Sigmoid colon (tissue), 7 donors: ENCODE data around the gene TCP11. TPM values are rescaled to one million over a fixed set of nuclear protein-coding genes. Genes with fewer than 3 reads are reported as not detected.

ENCODE experiments used
- DNase-seq: peaks from one replicate; pipeline ENCODE4 v3.0.0-alpha.2; 2019
- H3K27ac ChIP-seq, 4 donors: fragments of 200-600 bp; sonication (generic); one replicate each; pipeline ENCODE4 v1.5.1; 2016 to 2019; ENCODE audit warnings: mild to moderate bottlenecking in 1 of 4
- H3K27me3 ChIP-seq, 3 donors: fragments of 200-600 bp; sonication (generic); one replicate each; pipeline ENCODE4 v1.5.1; 2019; ENCODE audit warnings: mild to moderate bottlenecking in 1 of 3
- H3K36me3 ChIP-seq, 4 donors: fragments of 200-600 bp; sonication (generic); one replicate each; pipeline ENCODE4 v1.5.1; 2016 to 2019
- H3K4me1 ChIP-seq, 4 donors: fragments of 200-600 bp; sonication (generic); one replicate each; pipeline ENCODE4 v1.5.1; 2017 to 2019
- H3K4me3 ChIP-seq, 4 donors: fragments of 200-600 bp; sonication (generic); one replicate each; pipeline ENCODE4 v1.5.1; 2017 to 2019; ENCODE audit warnings: mild to moderate bottlenecking in 2 of 4, moderate library complexity in 1 of 4
- H3K9me3 ChIP-seq, 4 donors: fragments of 200-600 bp in 3 of 4; sonication (generic) in 3 of 4; one replicate each; pipeline versions ENCODE4 v1.5.1 to v1.6.1; 2013 to 2019
- EP300 ChIP-seq, 4 donors: sonication (generic); formaldehyde crosslinking; IDR thresholded peaks; one replicate each; pipeline ENCODE4 v1.6.1; 2017; ENCODE audit warnings: antibody characterized with exemption in 4 of 4
- POLR2A ChIP-seq, 2 donors: fragments of 450-650 bp; IDR thresholded peaks; one replicate each; pipeline ENCODE4 v1.6.1; 2016; ENCODE audit warnings: antibody characterized with exemption in 2 of 2, mild to moderate bottlenecking in 2 of 2, moderate library complexity in 2 of 2
- POLR2AphosphoS5 ChIP-seq, 4 donors: sonication (generic); formaldehyde crosslinking; IDR thresholded peaks; one replicate each; pipeline ENCODE4 v1.6.1; 2017; ENCODE audit warnings: antibody characterized with exemption in 4 of 4
- WGBS, 2 donors: extraction: QIAGEN DNeasy Blood & Tissue Kit; methylation state at CpG; one replicate each; pipeline ENCODE4 v1.1.7; 2013; 5-methylcytosine and 5-hydroxymethylcytosine counted together
- intact Hi-C: fragments of 100-400 bp; cut with DNase I; formaldehyde crosslinking; loops from one replicate; pipeline ENCODE4 v1.15.1; 2023
- polyA plus RNA-seq, 3 donors: library from polyadenylated mRNA; stranded (reverse); fragments of 200-250 nt; gene quantifications; one replicate each; pipeline ENCODE4 v1.2.3, GENCODE V29; 2013
- small RNA-seq, 3 donors: library from RNA; depleted of rRNA; stranded (forward); fragments of <200 nt; gene quantifications; one replicate each; pipeline ENCODE3, GENCODE V24; 2016
- total RNA-seq, 4 donors: library from RNA; depleted of rRNA; stranded (reverse); fragments of >200 nt; gene quantifications; one replicate each; pipeline ENCODE4 v1.1.0, GENCODE V29; 2016
- TF ChIP-seq, protein P1 (sequence below), 4 experiments: fragments of 450-650 bp in 3 of 4; fragments of 200-600 bp in 1 of 4; IDR thresholded peaks; one replicate each; pipeline ENCODE4 v1.5.1; 2016 to 2019; ENCODE audit warnings: antibody characterized with exemption in 4 of 4, mild to moderate bottlenecking in 3 of 4, moderate library complexity in 2 of 4
- donor health status: healthy with polysubstance abuse.
- donor health status: Bipolar disorder and iron deficiency.
- donor health status: healthy.

Gene TCP11
- total and polyA plus RNA-seq, 7 donors, result 0.66 TPM; not detected in 6

DNA sequence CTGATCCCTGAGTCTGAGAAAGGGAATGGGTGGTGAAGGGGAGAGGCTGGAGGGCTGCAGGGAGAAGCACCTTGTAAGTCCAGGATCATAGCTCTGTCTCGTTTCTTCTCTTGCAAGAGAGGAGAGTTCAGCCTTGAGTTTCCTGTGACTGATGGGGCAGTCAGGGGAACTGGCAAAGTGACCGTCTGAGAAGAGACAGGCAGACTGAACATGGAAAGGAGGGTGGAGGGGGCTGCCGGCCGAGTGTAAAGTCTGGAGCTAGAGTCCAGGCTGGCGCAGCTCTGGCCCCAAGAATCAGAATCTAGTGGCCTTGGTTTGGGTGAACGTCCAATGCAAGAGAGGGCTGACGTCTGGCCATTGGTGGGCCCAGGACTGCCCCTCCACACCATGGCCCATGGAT is 72.5 kb downstream of the TCP11 start:
- no peak for DNase-seq
- 90 to 92% methylated on average over 7 of the region's 7 CpGs for WGBS, 2 donors
- intact Hi-C loops, result loop anchor here (10.0 kb wide), 1 partner anchor 66 kb away; no protein-coding TSS in a partner anchor

DNA sequence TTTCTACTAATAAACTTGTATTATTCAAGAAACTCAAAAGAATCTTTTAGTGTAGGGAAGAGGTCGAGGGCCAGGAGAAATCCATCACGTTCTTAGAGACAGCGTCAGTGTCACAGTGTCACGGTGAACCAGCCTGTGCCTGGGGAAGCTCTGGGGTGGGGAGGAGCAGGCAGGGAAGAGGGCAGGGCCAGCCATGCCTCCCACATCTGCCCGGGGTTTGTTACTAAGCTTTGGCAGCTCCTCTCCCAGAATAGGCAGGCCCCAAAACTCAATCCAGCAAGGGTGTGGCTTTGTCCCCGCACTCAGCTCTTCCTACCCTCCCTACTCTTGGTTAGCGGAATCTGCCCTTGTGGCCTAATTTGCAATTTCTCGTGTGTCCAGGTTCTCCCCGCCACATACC is 72.9 kb downstream of the TCP11 start:
- no peaks in the 10 kb centered on the region for H3K9me3 ChIP-seq
- no peak for DNase-seq
- H3K27me3 ChIP-seq, result no peaks in the 10 kb centered on the region
- H3K27ac ChIP-seq, result peak overlapping the region; percentile 2 to 57 (median 52)
- TF ChIP-seq POLR2AphosphoS5 (IDR thresholded peaks at IDR 0.05) (no peak), EP300 (IDR thresholded peaks at IDR 0.05) (no peak), POLR2A (IDR thresholded peaks at IDR 0.05) (no peak)
- TF ChIP-seq, protein P1, sequence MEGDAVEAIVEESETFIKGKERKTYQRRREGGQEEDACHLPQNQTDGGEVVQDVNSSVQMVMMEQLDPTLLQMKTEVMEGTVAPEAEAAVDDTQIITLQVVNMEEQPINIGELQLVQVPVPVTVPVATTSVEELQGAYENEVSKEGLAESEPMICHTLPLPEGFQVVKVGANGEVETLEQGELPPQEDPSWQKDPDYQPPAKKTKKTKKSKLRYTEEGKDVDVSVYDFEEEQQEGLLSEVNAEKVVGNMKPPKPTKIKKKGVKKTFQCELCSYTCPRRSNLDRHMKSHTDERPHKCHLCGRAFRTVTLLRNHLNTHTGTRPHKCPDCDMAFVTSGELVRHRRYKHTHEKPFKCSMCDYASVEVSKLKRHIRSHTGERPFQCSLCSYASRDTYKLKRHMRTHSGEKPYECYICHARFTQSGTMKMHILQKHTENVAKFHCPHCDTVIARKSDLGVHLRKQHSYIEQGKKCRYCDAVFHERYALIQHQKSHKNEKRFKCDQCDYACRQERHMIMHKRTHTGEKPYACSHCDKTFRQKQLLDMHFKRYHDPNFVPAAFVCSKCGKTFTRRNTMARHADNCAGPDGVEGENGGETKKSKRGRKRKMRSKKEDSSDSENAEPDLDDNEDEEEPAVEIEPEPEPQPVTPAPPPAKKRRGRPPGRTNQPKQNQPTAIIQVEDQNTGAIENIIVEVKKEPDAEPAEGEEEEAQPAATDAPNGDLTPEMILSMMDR (IDR thresholded peaks at IDR 0.05), result no peak
- intact Hi-C loops, result loop anchor here (10.0 kb wide), 1 partner anchor 67 kb away; no protein-coding TSS in a partner anchor
- 86% methylated on average over 9 of the region's 9 CpGs for WGBS, 2 donors
- no peak overlapping the region for H3K4me3 ChIP-seq
- peaks cover 0 to 47% (median 32%) of the 10 kb centered on the region in 4 donors for H3K4me1 ChIP-seq
- peaks cover 18 to 89% (median 42%) of the 10 kb centered on the region in 4 donors for H3K36me3 ChIP-seq

More for the DNA sequence above, 72.5 kb downstream of the TCP11 start:
- no peak for TF ChIP-seq POLR2A (IDR thresholded peaks at IDR 0.05)
- TF ChIP-seq, protein P1 (IDR thresholded peaks at IDR 0.05), result no peak
- TF ChIP-seq EP300 (IDR thresholded peaks at IDR 0.05), result no peak
- TF ChIP-seq POLR2AphosphoS5 (IDR thresholded peaks at IDR 0.05), result no peak
- no peaks in the 10 kb centered on the region for H3K27me3 ChIP-seq
- H3K4me3 ChIP-seq, result no peak overlapping the region
- peaks cover 18 to 89% (median 41%) of the 10 kb centered on the region in 4 donors for H3K36me3 ChIP-seq
- peak overlapping the region; percentile 2 to 57 (median 52) for H3K27ac ChIP-seq
- peaks cover 0 to 43% (median 30%) of the 10 kb centered on the region in 4 donors for H3K4me1 ChIP-seq
- no peaks in the 10 kb centered on the region for H3K9me3 ChIP-seq

Small RNA genes within 50 kb of the gene (small RNA-seq; reads per million reads assigned to genes)
- gene AL138721.1, result 0 reads per million in 3 donors

Other genes with a start within 250 kb of the TCP11 start
- 10 to 100 TPM in 1 of 4 donors, 1 to 10 TPM in 3; 2.1 to 12.7 (median 5.3) TPM for gene SCUBE3, start 72.6 kb upstream of the TCP11 start, total RNA-seq
- gene SCUBE3, start 72.6 kb upstream of the TCP11 start, polyA plus RNA-seq, result under 1 TPM in 1 of 3 donors, not detected in 2; 0.29 TPM
- 10 to 100 TPM; 29.3 to 59.8 (median 31.8) TPM for gene ZNF76, start 118.4 kb upstream of the TCP11 start, total RNA-seq
- gene ZNF76, start 118.4 kb upstream of the TCP11 start, polyA plus RNA-seq, result 10 to 100 TPM; 14.3 to 28.3 (median 15.0) TPM
- 1 to 10 TPM; 1.4 to 4.7 (median 3.5) TPM for gene DEF6, start 156.5 kb upstream of the TCP11 start, total RNA-seq
- gene DEF6, start 156.5 kb upstream of the TCP11 start, polyA plus RNA-seq, result 10 to 100 TPM in 1 of 3 donors, 1 to 10 TPM in 2; 4.2 to 30.1 (median 4.6) TPM
- 10 to 100 TPM in 1 of 4 donors, 1 to 10 TPM in 3; 5.8 to 16.8 (median 8.5) TPM for gene PPARD, start 201.2 kb upstream of the TCP11 start, total RNA-seq
- 10 to 100 TPM; 22.8 to 75.4 (median 31.5) TPM for gene PPARD, start 201.2 kb upstream of the TCP11 start, polyA plus RNA-seq